ENCODE results near the gene CCBE1.

DNA sequence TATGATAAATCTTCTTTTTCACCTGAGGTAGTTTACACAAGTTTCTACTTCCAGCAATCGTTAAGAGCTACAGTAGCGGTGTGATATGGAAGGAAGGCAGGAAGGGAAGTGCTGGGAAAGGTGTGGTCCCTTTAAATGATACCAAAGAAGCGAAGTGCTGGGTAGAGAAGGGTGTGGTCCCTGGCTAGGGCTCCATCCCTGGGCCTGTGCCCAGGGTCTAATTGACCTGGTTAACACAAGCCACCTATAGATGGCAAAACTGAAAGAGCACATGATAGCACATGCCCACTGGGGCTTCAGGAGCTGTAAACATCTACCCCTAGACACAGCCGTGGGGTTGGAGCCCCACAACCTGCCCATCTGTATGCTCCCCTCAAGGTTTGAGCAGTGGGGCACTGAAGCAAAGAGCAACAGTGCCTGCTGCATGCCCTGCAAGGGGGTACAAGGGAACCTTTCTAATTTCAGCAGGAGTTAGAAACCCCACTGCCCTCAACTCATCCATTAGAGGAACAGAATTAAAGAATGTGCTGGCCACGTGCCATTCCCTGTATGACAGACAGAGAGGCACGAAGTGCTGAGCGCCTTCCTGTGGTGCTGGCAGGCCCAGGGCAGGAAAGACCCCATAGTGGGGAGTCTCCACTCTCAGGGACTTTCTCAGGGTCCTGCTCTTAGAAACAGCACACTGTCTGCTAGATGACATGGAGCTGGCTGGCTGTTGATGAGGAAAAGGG lies 185.0 kb downstream of the CCBE1 start:
- TF ChIP-seq SUZ12 (IDR thresholded peaks at IDR 0.05; ENCODE audit: extremely low read depth, insufficient read depth, insufficient read length) (no peak), YY1 (IDR thresholded peaks at IDR 0.05; ENCODE audit: insufficient read depth, insufficient read length) (no peak)

All from NT2/D1 (cell line).